Common myeloid progenitor, CD34-positive (primary cell): ENCODE measurements around the gene ASB3.
A peak's percentile ranks its signal among the peaks of the same experiment; 100 is the strongest.
"Not testable (repeated sequence)": the region's sequence is repeated elsewhere in the genome, so short reads cannot be mapped to it uniquely, and the experiment has no call there.

Experiments
- CTCF ChIA-PET: fragments of 350-600 bp; sonication (Branson Sonifier 250); formaldehyde crosslinking; loops from one replicate; lab custom pipeline; 2021; ENCODE audit warnings: antibody characterized with exemption; lab: Charles Lee
- POLR2A ChIA-PET: fragments of 350-600 bp; sonication (Branson Sonifier 250); formaldehyde crosslinking; loops from one replicate; lab custom pipeline; 2021; ENCODE audit warnings: antibody characterized with exemption; lab: Charles Lee
- DNase-seq, 3 donors: peaks; one replicate each; pipeline versions ENCODE4 v3.0.0 to v3.0.0-alpha.2; 2013
- H3K27ac ChIP-seq, 2 experiments: 1 replicate in 1 of 2; 2 replicates in 1 of 2; pipeline ENCODE4 v1.7.0; 2013; ENCODE audit warnings: inconsistent platforms in 2 of 2, low read length in 2 of 2, mild to moderate bottlenecking in 2 of 2, low read depth in 1 of 2, moderate library complexity in 1 of 2; ENCODE audit not compliant: severe bottlenecking in 2 of 2, insufficient read depth in 1 of 2, poor library complexity in 1 of 2
- H3K27me3 ChIP-seq, 5 experiments: replicated peaks in 2 of 5; 1 replicate in 3 of 5; 2 replicates in 2 of 5; pipeline versions ENCODE4 v1.6.1 to v1.7.0; 2013; ENCODE audit warnings: low read length in 4 of 5, mild to moderate bottlenecking in 2 of 5, moderate library complexity in 2 of 5, inconsistent platforms in 1 of 5; ENCODE audit not compliant: insufficient read depth in 5 of 5, control insufficient read depth in 4 of 5
- H3K36me3 ChIP-seq, 4 experiments: 1 replicate in 2 of 4; 2 replicates in 2 of 4; pipeline versions ENCODE4 v1.6.1 to v1.7.0; 2013; ENCODE audit warnings: low read length in 3 of 4, control low read depth in 1 of 4, mild to moderate bottlenecking in 1 of 4; ENCODE audit not compliant: control insufficient read depth in 4 of 4, insufficient read depth in 4 of 4
- H3K4me1 ChIP-seq, 4 experiments: 1 replicate in 3 of 4; 2 replicates in 1 of 4; pipeline versions ENCODE4 v1.6.1 to v1.7.1; 2013; ENCODE audit warnings: low read length in 3 of 4, mild to moderate bottlenecking in 3 of 4, control low read depth in 1 of 4, inconsistent platforms in 1 of 4, moderate library complexity in 1 of 4; ENCODE audit not compliant: control insufficient read depth in 4 of 4, insufficient read depth in 4 of 4; ENCODE audit errors: control extremely low read depth in 1 of 4
- H3K4me3 ChIP-seq, 7 experiments: 1 replicate in 4 of 7; 2 replicates in 3 of 7; pipeline versions ENCODE4 v1.5.1 to v1.7.0; 2013; ENCODE audit warnings: mild to moderate bottlenecking in 7 of 7, low read length in 6 of 7, moderate library complexity in 6 of 7, inconsistent platforms in 2 of 7, low read depth in 2 of 7, control low read depth in 1 of 7; ENCODE audit not compliant: insufficient read depth in 4 of 7, control insufficient read depth in 1 of 7; ENCODE audit errors: extremely low read depth in 1 of 7
- H3K9me3 ChIP-seq, 5 experiments: 1 replicate in 4 of 5; 2 replicates in 1 of 5; pipeline versions ENCODE4 v1.6.1 to v1.7.1; 2013; ENCODE audit warnings: low read length in 4 of 5, mild to moderate bottlenecking in 2 of 5, inconsistent platforms in 1 of 5, low read depth in 1 of 5, moderate library complexity in 1 of 5; ENCODE audit not compliant: control insufficient read depth in 4 of 5, insufficient read depth in 2 of 5; ENCODE audit errors: control extremely low read depth in 1 of 5
- WGBS: methylation state at CpG from one replicate; pipeline ENCODE4 v1.1.5; 2013; ENCODE audit not compliant: insufficient coverage; 5-methylcytosine and 5-hydroxymethylcytosine counted together

The ASB3 gene

GRCh38 chr2:53727921-53728320 lies 58.8 kb downstream of the ASB3 start:
- no peak for DNase-seq
- ChIA-PET POLR2A (interaction anchor here (0.6 kb wide), 1 partner anchor 577 kb away, joined by 5 read pairs; no protein-coding TSS in a partner anchor), CTCF (interaction anchor here (1.5 kb wide), 1 partner anchor 12 kb away, joined by 3 read pairs; no protein-coding TSS in a partner anchor)
- H3K27ac ChIP-seq = no peak overlapping the region
- H3K4me1 ChIP-seq = no peaks in the 10 kb centered on the region
- 100% methylated on average over 2 of the region's 3 CpGs for WGBS
- H3K27me3 ChIP-seq = no peaks in the 10 kb centered on the region
- H3K9me3 ChIP-seq = peaks cover 0 to 16% (median 0%) of the 10 kb centered on the region in 5 experiments
- peaks cover 6 to 44% (median 13%) of the 10 kb centered on the region in 4 experiments for H3K36me3 ChIP-seq
- no peak overlapping the region for H3K4me3 ChIP-seq

DNA sequence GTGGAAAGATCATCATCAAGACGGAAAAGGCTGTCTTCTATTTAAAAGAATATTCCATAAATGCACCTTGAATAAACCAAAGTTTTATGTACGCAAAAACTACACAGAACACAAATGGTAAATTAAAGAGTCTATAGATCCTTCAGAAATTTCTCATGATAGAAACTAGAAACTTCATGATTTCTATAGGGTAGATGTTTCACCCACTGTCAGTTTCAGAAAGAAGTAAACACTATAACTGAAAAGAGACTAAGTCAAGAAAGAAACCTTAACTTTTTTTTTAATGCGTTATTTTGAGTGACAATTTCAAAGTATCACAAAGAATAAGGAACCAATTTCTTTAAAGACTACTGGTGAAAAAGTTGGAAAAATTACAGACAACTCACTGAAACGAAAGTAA lies 61.1 kb downstream of the ASB3 start:
- Histone ChIP-seq H3K27me3 (no peaks in the 10 kb centered on the region), H3K36me3 (peaks cover 6 to 31% (median 13%) of the 10 kb centered on the region in 4 experiments), H3K27ac (no peak overlapping the region), H3K4me1 (no peaks in the 10 kb centered on the region), H3K9me3 (peaks cover 0 to 9% (median 0%) of the 10 kb centered on the region in 5 experiments), H3K4me3 (no peak overlapping the region)
- ChIA-PET POLR2A (no interaction called here), CTCF (interaction anchor here (1.6 kb wide), 1 partner anchor 14 kb away, joined by 5 read pairs; no protein-coding TSS in a partner anchor)
- WGBS = no CpG with 5 or more reads among the region's 4 CpGs
- DNase-seq = no peak

DNA sequence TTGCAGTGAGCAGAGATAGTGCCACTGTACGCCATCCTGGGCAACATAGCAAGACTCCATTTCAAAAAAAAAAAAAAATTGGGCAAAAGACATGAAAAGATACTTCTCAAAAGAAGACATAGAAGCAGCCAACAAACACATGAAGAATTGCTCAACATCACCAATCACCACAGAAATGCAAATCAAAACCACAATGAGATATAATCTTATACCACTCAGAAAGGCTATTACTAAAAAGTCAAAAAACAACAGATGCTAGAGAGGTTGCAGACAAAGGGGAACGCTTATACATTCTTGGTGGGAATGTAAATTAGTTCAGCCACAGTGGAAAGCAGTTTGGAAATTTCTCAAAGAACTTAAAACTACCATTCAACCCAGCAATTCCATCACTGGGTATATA lies 62.2 kb downstream of the ASB3 start:
- Histone ChIP-seq H3K36me3 (peaks cover 5 to 33% (median 11%) of the 10 kb centered on the region in 4 experiments), H3K4me1 (no peaks in the 10 kb centered on the region), H3K27ac (no peak overlapping the region), H3K27me3 (no peaks in the 10 kb centered on the region), H3K9me3 (peaks cover 0 to 7% (median under 1%) of the 10 kb centered on the region in 5 experiments), H3K4me3 (no peak overlapping the region)
- ChIA-PET CTCF (no interaction called here), POLR2A (no interaction called here)
- no CpG with 5 or more reads among the region's 2 CpGs for WGBS
- DNase-seq = peak in 2 of 3 donors; percentile 35 to 41

DNA sequence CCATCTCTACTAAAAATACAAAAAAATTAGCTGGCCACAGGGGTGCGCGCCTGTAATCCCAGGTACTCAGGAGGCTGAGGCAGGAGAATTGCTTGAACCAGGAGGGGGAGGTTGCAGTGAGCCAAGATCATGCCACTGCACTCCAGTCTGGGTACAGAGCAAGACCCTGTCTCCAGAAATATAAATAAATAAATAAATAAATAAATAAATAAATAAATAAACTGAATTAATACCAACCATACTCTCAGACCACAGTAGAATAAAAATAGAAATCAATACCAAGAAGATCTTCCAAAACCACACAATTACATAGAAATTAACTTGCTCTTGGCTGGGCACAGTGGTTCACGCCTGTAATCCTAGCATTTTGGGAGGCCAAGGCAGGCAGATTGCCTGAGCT lies 65.8 kb downstream of the ASB3 start:
- CTCF ChIA-PET, POLR2A ChIA-PET: not testable (repeated sequence)
- WGBS = no CpG with 5 or more reads among the region's 3 CpGs

DNA sequence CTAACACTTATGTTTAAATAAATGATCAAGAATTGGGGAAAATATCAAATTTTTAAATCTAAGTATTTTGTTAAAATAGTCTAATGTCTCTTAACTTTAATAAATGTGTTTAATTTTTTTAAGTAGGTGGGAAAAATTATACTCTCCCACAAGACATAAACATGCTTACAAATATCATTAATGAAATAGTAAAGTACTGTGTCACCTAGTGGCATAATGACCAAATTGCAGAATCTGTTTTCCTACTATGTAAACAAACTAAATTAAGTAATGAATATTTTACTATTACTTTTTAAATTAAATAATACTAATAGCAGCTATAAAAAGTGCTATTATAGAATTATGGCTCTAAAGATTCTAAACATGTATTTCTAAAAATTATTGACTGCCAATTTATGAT lies 71.2 kb downstream of the ASB3 start:
- Histone ChIP-seq H3K27me3 (no peaks in the 10 kb centered on the region), H3K4me3 (no peak overlapping the region), H3K27ac (no peak overlapping the region), H3K36me3 (peaks cover 7 to 61% (median 21%) of the 10 kb centered on the region in 4 experiments), H3K4me1 (no peaks in the 10 kb centered on the region), H3K9me3 (peaks cover 0 to 13% (median 8%) of the 10 kb centered on the region in 5 experiments)
- POLR2A ChIA-PET = no interaction called here
- peak in 2 of 3 donors; percentile 3 to 10 for DNase-seq
- CTCF ChIA-PET = interaction anchor here (1.0 kb wide), 2 partner anchors 9 to 61 kb away, joined by 3 to 4 read pairs; no protein-coding TSS in a partner anchor

More for the DNA sequence above, 65.8 kb downstream of the ASB3 start:
- H3K9me3 ChIP-seq = peaks cover 0 to 17% (median 11%) of the 10 kb centered on the region in 5 experiments
- H3K27ac ChIP-seq, DNase-seq, H3K4me1 ChIP-seq, H3K4me3 ChIP-seq, H3K27me3 ChIP-seq: not testable (repeated sequence)
- peaks cover 5 to 33% (median 12%) of the 10 kb centered on the region in 4 experiments for H3K36me3 ChIP-seq

GRCh38 chr2:53711271-53711780 lies 75.4 kb downstream of the ASB3 start:
- ChIA-PET POLR2A (no interaction called here), CTCF (interaction anchor here (1.0 to 1.6 kb wide), 2 partner anchors 15 to 18 kb away, joined by 3 to 5 read pairs; no protein-coding TSS in a partner anchor)
- DNase-seq = no peak
- Histone ChIP-seq H3K27ac (no peak overlapping the region), H3K27me3 (no peaks in the 10 kb centered on the region), H3K4me3 (no peak overlapping the region), H3K36me3 (peaks cover 14 to 81% (median 38%) of the 10 kb centered on the region in 4 experiments), H3K9me3 (peaks cover 2 to 21% (median 14%) of the 10 kb centered on the region in 5 experiments), H3K4me1 (no peaks in the 10 kb centered on the region)
- 100% methylated on average over 3 of the region's 7 CpGs for WGBS

DNA sequence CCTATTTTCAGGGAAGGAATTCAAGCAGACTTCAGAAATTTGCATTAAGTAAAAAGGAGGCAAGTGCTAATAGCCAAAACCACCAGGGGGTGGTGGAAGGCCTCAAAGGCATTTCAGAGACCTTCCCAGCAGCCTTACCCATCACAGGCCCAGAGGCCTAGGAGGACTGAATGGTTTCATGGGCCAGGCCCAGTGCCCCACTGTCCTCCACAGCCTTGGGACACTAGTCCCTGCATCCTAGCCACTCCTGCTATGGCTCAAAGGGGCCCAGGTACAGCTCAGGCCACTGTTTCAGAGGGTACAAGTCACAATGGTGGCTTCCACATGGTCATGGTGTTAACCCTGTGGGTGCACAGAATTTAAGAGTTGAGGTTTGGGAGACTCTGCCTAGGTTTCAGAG lies 77.8 kb downstream of the ASB3 start:
- POLR2A ChIA-PET = no interaction called here
- peaks cover 13 to 73% (median 33%) of the 10 kb centered on the region in 4 experiments for H3K36me3 ChIP-seq

More for the DNA sequence above, 77.8 kb downstream of the ASB3 start:
- Histone ChIP-seq H3K27ac (no peak overlapping the region), H3K4me1 (no peaks in the 10 kb centered on the region), H3K4me3 (no peak overlapping the region), H3K27me3 (no peaks in the 10 kb centered on the region), H3K9me3 (peaks cover 2 to 21% (median 14%) of the 10 kb centered on the region in 5 experiments)
- no peak for DNase-seq
- CTCF ChIA-PET = no interaction called here
